ENCODE measurements around the gene SLC24A5. TPM values are rescaled to one million over a fixed set of nuclear protein-coding genes. Genes with fewer than 3 reads are reported as not detected.
A peak's percentile ranks its signal among the peaks of the same experiment; 100 is the strongest.

Gene SLC24A5
- total RNA-seq, 1 experiment from 2014 or later: not detected

GRCh38 chr15:48178648-48178931, 57.8 kb downstream of the SLC24A5 start:
- POLR2A ChIA-PET: interaction anchor here (1.0 kb wide), 1 partner anchor 8 kb away, joined by 3 read pairs; no protein-coding TSS in a partner anchor
- peak overlapping the region; percentile 61 for H3K4me3 ChIP-seq (ENCODE audit: low read depth, low read length)
- intact Hi-C loops (cut with micrococcal nuclease; ENCODE audit: unreplicated experiment): no loop called here

GRCh38 chr15:48182749-48183148, 62.0 kb downstream of the SLC24A5 start:
- Mint-ChIP-seq H3K27ac (ENCODE audit: unreplicated experiment) (no peak overlapping the region), H3K4me3 (ENCODE audit: unreplicated experiment) (no peak overlapping the region), H3K36me3 (ENCODE audit: insufficient read depth, unreplicated experiment) (no peaks in the 10 kb centered on the region), H3K9me3 (ENCODE audit: unreplicated experiment) (no peaks in the 10 kb centered on the region), H3K27me3 (ENCODE audit: insufficient read depth, unreplicated experiment) (peaks cover 7% of the 10 kb centered on the region), H3K4me1 (ENCODE audit: low read depth, unreplicated experiment) (no peaks in the 10 kb centered on the region)
- H3K27me3 ChIP-seq (replicated peaks; ENCODE audit: control insufficient read depth, insufficient read depth, low read length): no peaks in the 10 kb centered on the region
- POLR2A ChIA-PET: no interaction called here
- CTCF ChIA-PET: no interaction called here
- BruUV-seq (replicated peaks): no TSS peak
- no peaks in the 10 kb centered on the region for H3K4me1 ChIP-seq
- no peak overlapping the region for H3K4me3 ChIP-seq (ENCODE audit: low read depth, low read length)
- DNase-seq: no peak
- H3K36me3 ChIP-seq (ENCODE audit: control insufficient read depth, insufficient read depth, low read length): no peaks in the 10 kb centered on the region
- intact Hi-C loops (cut with micrococcal nuclease; ENCODE audit: unreplicated experiment): no loop called here
- no peaks in the 10 kb centered on the region for H3K9me3 ChIP-seq
- TF ChIP-seq, protein P1, sequence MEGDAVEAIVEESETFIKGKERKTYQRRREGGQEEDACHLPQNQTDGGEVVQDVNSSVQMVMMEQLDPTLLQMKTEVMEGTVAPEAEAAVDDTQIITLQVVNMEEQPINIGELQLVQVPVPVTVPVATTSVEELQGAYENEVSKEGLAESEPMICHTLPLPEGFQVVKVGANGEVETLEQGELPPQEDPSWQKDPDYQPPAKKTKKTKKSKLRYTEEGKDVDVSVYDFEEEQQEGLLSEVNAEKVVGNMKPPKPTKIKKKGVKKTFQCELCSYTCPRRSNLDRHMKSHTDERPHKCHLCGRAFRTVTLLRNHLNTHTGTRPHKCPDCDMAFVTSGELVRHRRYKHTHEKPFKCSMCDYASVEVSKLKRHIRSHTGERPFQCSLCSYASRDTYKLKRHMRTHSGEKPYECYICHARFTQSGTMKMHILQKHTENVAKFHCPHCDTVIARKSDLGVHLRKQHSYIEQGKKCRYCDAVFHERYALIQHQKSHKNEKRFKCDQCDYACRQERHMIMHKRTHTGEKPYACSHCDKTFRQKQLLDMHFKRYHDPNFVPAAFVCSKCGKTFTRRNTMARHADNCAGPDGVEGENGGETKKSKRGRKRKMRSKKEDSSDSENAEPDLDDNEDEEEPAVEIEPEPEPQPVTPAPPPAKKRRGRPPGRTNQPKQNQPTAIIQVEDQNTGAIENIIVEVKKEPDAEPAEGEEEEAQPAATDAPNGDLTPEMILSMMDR (IDR thresholded peaks at IDR 0.05; ENCODE audit: insufficient read depth in 1 of 2, low read depth in 1 of 2, low read length in 1 of 2, severe bottlenecking in 1 of 2, unreplicated experiment in 1 of 2): no peak

More at GRCh38 chr15:48178648-48178931, 57.8 kb downstream of the SLC24A5 start:
- Mint-ChIP-seq H3K9me3 (ENCODE audit: unreplicated experiment) (no peaks in the 10 kb centered on the region), H3K4me3 (ENCODE audit: unreplicated experiment) (peak overlapping the region; percentile 75), H3K4me1 (ENCODE audit: low read depth, unreplicated experiment) (no peaks in the 10 kb centered on the region), H3K27ac (ENCODE audit: unreplicated experiment) (no peak overlapping the region), H3K27me3 (ENCODE audit: insufficient read depth, unreplicated experiment) (peaks cover 4% of the 10 kb centered on the region), H3K36me3 (ENCODE audit: insufficient read depth, unreplicated experiment) (no peaks in the 10 kb centered on the region)
- no peaks in the 10 kb centered on the region for H3K27me3 ChIP-seq (replicated peaks; ENCODE audit: control insufficient read depth, insufficient read depth, low read length)
- 0 out of 2 replicates have a peak, but pooled peaks cover 7% of the 10 kb centered on the region for H3K4me1 ChIP-seq
- CTCF ChIA-PET: no interaction called here
- no peaks in the 10 kb centered on the region for H3K36me3 ChIP-seq (ENCODE audit: control insufficient read depth, insufficient read depth, low read length)
- no peak for DNase-seq
- BruUV-seq (replicated peaks): no TSS peak
- TF ChIP-seq, protein P1 (IDR thresholded peaks at IDR 0.05; ENCODE audit: insufficient read depth in 1 of 2, low read depth in 1 of 2, low read length in 1 of 2, severe bottlenecking in 1 of 2, unreplicated experiment in 1 of 2): no peak
- H3K9me3 ChIP-seq: no peaks in the 10 kb centered on the region

GRCh38 chr15:48185529-48185928, 64.7 kb downstream of the SLC24A5 start:
- CTCF ChIA-PET: no interaction called here
- H3K27me3 Mint-ChIP-seq (ENCODE audit: insufficient read depth, unreplicated experiment): peaks cover 5% of the 10 kb centered on the region
- Histone ChIP-seq H3K4me1 (no peaks in the 10 kb centered on the region), H3K36me3 (ENCODE audit: control insufficient read depth, insufficient read depth, low read length) (no peaks in the 10 kb centered on the region), H3K4me3 (ENCODE audit: low read depth, low read length) (no peak overlapping the region), H3K9me3 (no peaks in the 10 kb centered on the region), H3K27me3 (replicated peaks; ENCODE audit: control insufficient read depth, insufficient read depth, low read length) (no peaks in the 10 kb centered on the region)
- no peaks in the 10 kb centered on the region for H3K4me1 Mint-ChIP-seq (ENCODE audit: low read depth, unreplicated experiment)
- H3K9me3 Mint-ChIP-seq (ENCODE audit: unreplicated experiment): no peaks in the 10 kb centered on the region
- TF ChIP-seq, protein P1 (IDR thresholded peaks at IDR 0.05; ENCODE audit: insufficient read depth in 1 of 2, low read depth in 1 of 2, low read length in 1 of 2, severe bottlenecking in 1 of 2, unreplicated experiment in 1 of 2): no peak
- no peak overlapping the region for H3K4me3 Mint-ChIP-seq (ENCODE audit: unreplicated experiment)
- H3K36me3 Mint-ChIP-seq (ENCODE audit: insufficient read depth, unreplicated experiment): no peaks in the 10 kb centered on the region
- POLR2A ChIA-PET: no interaction called here
- DNase-seq: no peak
- no peak overlapping the region for H3K27ac Mint-ChIP-seq (ENCODE audit: unreplicated experiment)
- no TSS peak for BruUV-seq (replicated peaks)
- intact Hi-C loops (cut with micrococcal nuclease; ENCODE audit: unreplicated experiment): no loop called here
